HG02852 (cell line): Measurements from ENCODE around the gene RPS8.
A peak's percentile ranks its signal among the peaks of the same experiment; 100 is the strongest.
"Not testable (repeated sequence)": the region's sequence is repeated elsewhere in the genome, so short reads cannot be mapped to it uniquely, and the experiment has no call there.

Experiments used
- ATAC-seq: cut with Tn5 transposase; IDR thresholded peaks from one replicate; pipeline ENCODE4 v1.9.1; 2021; ENCODE audit warnings: mild to moderate bottlenecking, moderate library complexity; ENCODE audit not compliant: unreplicated experiment

The RPS8 gene

DNA sequence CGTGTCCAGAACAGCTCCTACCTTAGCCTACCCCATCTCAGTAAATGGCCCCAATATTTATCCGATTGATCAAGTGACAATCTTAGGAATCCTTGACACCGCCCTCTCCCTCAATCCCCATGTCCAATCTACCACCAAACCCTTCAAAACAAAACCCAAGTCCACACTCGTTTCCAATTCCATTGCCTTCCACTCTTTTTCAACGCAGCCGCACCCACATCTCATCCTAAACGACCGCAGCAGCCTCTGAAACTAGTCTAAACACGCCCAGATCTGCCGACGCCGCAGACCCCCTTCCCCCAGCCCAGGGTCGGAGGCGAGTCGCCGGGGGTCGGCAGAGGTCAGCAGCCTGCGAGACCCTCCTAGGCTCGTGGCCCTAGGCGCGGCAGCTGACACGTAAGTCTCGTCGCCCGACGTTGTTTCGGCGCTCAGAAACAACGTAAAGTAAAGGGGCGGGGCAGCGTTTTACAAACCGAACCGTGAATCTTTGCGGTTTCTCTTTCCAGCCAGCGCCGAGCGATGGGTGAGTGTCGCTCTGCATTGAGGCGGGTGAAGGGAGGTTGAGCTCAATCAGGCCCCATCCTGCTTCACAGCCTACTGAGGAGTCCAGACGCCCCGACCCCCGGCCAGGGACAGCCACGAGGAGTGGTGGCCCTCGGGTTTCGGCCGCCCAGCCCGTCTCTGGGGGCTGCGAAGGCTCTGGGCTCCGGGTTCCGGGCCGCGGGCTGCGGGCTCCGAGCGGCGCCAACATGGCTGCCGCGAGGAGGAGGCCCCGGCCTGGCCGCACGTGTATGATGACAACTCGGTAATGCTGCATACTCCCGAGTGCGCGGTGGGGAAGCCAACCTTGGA lies at the start of gene RPS8:
TSS of gene RPS8 (plus strand) at position 463 of the 852 bp plus-strand sequence. CDS start at position 520, 57 bp downstream.
- peak; percentile 75 for ATAC-seq

DNA sequence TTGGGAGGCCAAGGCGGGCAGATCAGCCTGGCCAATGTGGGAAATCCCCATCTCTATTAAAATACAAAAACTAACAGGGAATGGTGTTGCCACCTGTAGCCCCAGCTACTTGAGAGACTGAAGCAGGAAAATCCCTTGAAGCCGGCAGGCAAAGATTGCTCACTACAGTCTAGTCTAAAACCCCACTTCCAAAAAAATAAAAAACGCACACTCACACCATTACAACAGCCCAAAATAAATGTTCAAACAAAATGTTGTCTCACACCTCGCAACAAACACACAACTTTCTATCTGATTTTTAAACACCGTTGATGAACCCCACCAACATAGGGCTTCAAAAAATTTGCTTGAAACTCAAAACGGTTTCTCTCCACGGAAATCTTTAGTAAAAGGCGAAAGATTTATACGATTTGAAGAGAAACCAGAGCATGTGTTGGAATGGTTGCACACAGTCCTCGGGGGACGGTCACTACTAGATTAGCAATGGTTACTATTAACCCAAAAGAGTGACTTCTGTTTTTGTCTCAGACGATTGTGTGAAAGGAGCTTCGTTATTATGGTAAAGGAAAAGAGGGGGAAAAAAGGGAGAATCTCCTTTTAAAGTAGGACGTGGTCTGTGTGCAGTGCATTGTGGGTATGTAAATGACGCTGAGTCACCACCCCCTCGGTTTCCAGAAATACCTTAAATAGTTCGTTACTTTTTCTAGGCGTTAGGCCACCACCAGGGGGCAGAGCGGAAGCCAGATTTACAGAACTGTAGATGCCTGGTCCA lies 44.4 kb upstream of the RPS8 start, which contains the start of gene RNU5D-1:
TSS of gene RNU5D-1 (minus strand) at position 430 of the 772 bp plus-strand sequence.
- ATAC-seq = peak; percentile 67

DNA sequence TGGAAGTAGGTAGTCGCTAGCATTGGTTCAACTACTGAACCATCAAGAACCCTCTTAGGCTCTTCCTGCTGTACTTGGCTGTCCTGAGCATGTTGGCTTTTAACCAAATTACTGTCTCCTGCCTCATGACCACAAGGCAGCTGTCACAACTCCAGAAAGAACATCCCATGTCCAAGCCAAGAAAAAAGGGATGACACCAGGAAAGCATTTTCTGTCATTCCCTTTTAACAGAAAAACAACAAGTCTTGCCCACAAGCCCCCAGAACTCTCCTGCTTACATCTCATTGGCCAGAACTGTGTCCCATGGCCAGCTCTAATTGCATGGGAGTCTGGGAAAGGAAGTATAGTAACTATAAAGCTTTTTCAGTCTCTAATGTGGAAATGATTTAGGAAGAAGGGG lies 42.0 kb upstream of the RPS8 start:
- ATAC-seq = no peak

DNA sequence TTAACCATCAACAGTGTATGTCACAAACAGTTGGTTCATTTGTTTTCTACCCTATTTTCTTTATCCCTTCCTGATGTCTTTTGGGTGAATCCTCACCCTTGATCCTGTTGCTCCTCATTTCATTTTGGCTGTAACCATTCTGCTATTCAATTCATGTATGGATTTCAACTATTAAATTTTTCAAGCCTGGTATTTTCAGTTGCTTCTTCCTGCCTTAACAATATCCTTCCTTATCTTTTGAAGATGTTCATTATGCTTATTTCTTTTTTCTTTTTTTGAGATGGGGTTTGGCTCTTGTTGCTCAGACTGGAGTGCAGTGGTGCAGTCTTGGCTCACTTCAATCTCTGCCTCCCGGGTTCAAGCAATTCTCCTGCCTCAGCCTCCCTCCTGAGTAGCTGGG lies 41.6 kb upstream of the RPS8 start:
- no peak for ATAC-seq

DNA sequence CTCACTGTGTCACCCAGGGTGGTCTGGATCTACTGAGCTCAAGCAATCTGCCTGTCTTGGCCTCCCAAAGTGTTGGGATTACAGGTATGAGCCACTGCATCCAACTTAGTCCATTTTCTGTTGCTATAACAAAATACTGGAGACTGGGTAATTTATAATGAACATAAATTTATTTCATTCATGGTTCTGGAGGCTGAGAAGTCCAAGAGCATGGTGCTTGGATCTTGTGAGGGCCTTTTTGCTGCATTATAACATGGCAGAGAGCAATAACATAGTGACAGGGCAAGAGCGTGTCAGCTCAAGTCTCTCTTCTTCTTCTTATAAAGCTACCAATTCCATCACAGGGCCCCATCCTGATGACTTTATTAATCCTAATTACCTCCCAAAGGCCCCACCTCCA lies 39.3 kb upstream of the RPS8 start:
- ATAC-seq = no peak

DNA sequence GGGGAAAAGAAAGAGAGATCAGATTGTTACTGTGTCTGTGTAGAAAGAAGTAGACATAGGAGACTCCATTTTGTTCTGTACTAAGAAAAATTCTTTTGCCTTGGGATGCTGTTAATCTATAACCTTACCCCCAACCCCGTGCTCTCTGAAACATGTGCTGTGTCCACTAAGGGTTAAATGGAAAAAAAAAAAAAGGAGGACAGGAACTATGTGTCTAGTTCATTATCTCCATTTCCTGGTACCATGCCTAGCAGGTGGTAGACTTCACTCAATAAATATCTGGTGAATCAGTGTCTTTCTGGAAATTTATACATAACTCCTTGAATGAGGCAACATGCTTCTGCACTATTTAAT lies 36.4 kb upstream of the RPS8 start:
- ATAC-seq = not testable (repeated sequence)

DNA sequence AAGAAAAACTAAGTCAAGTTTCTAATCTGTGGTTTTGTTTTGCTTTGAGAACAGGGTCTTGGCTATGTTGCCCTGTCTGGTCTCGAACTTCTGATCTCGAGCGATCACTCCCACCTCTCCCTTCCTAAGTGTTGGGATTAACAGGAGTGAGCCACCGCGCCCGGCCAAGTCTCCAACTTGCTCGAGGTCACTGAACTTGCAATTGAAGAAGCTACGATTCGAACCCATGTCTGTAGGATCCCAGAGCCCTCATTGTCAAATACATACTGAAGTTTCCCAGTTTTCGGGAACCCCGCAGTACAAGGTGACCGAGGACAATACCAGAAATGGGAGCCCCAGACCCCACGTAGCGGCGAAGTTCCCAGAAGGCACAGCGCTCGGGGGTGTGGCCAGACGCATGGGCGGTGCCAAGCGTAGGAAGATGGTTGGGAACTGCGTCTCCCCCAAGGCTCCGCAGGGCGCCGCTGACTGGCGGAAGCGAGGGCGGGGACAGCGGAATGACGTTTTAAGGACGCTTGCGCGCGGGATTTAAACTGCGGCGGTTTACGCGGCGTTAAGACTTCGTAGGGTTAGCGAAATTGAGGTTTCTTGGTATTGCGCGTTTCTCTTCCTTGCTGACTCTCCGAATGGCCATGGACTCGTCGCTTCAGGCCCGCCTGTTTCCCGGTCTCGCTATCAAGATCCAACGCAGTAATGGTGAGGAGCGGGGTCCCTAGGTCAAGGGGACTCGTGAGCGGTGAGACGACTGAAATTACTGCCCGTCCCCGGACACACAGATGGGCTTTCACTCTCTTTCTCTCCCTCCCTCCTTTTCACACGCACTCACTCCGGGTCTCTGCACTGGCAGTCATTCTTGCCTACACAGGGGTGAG lies 35.8 kb upstream of the RPS8 start, which contains the start of gene KIF2C:
TSS of gene KIF2C (plus strand) at position 531 of the 872 bp plus-strand sequence. CDS start at position 627, 96 bp downstream.
- ATAC-seq = peak; percentile 96

DNA sequence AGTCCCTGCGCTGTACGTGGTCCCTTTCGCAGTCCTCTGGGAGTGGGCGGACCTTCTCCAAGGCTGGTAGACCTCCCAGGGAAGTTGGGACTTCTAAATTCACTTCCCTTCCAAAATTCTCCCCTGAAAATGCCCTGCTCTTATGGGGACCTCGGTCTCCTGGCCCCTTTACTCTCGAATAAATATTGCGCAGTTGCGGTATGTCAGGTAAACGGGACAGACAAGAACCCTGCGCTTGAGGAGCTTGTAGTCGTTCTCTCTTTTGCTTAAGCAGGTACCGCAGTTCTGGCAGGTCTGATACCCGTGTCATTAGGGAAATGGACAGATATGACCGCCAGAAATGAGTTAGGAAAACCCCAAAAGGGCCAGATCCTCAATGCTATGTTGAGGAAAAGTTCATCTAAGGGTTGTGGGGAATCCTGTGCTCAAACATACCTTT lies 35.1 kb upstream of the RPS8 start:
- no peak for ATAC-seq

DNA sequence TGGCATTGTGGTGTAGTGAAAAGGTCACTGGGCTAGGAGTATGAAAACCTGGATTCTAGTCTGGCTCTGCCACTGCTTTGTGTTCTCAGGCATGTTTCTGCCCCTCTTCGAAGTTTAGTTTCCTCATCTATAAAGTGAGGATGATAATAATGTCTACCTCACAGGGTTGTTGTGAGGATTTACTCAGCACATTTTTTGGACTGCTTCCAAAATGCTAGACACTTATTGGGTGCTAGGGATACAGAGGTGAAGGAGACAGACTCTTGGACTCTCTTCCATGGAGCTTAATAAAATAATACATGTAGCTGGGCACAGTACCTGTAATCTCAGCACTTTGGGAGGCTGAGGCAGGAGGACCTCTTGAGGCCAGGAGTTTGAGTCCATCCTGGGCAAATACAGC lies 32.1 kb upstream of the RPS8 start:
- no peak for ATAC-seq

DNA sequence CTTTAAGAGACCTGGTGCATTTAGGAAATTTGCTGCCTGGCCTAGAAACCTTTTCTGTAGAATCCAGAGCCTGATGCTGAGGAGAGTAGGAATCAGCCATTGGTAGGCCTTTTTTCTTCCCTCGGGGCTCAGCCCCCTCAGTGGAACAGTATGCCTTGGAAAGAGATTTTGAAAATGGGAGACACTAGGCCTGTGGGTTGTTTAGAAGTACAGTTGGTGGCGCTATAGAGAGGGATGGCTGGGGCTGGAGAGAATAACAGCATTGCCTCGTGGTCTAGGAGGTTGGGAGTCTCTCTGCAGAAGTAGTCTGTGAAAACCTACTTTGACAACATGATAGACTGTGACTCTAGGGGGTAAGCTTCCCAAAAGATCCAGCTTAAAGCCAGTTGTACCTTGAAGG lies 27.5 kb upstream of the RPS8 start:
- no peak for ATAC-seq

DNA sequence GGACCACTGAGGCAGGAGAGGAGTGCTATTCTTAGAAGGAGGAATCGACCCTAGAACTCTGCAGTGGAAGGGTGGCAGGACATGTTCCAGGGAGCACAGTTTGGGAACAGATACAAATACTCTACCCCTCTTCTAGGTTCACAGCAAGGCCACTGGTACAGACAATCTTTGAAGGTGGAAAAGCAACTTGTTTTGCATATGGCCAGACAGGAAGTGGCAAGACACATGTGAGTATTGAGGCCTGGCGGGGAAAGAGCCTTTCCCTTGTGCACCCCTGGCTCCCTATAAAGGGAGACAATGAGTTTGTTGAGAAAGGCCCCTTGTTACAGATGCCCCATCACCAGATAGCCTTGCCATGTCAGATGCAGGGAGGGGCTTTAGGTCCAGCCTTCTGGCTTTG lies 17.9 kb upstream of the RPS8 start:
- peak; percentile 64 for ATAC-seq

DNA sequence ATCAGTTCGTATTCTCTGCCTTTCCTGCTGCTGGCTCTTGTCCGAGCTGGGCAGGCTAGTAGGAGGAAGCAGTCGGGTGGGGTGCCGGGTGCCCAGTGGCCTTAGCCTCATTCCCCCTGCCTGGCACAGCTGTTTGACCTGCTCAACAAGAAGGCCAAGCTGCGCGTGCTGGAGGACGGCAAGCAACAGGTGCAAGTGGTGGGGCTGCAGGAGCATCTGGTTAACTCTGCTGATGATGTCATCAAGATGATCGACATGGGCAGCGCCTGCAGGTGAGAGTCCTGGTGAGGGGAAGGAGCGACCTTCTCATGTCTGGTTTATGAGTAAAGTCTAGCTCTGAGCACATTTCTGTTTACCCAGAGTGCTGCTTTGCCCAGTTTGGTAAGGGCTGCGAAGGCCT lies 16.3 kb upstream of the RPS8 start:
- no peak for ATAC-seq

DNA sequence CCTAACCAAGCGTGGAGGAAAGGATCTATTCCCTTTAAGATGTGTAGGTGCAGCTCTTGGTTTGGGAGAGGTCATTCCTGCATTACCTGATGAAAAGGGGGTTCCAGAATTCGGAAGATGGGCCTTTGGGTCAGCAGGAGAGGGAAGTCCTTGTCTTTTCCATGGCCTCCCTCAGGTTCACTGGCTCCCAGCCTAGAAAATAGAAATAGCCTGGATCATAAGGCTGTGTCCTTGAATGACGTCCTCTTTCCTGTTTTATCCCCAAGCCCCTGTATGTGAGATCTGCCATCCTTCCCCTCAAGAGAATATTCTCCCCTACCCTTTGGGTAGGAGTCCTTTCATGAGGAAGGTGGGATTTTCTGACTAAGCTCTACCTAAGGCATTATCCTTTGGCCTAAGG lies 14.5 kb upstream of the RPS8 start:
- ATAC-seq = no peak

DNA sequence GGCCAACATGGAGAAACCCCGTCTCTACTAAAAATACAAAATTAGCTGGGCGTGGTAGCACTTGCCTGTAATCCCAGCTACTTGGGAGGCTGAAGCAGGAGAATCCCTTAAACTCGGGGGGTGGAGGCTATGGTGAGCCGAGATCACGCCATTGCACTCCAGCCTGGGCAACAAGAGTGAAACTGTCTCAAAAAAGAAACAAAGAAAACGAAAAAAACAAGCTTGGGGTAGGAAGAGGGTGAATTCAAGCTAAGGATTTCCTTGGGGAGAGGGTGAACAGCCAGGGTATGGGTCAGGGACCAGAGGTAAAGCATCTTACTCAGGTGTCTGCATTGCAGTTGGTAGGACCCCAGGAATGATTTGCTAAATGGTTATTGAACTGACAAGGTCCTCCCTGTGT lies 8.9 kb upstream of the RPS8 start:
- ATAC-seq = not testable (repeated sequence)

DNA sequence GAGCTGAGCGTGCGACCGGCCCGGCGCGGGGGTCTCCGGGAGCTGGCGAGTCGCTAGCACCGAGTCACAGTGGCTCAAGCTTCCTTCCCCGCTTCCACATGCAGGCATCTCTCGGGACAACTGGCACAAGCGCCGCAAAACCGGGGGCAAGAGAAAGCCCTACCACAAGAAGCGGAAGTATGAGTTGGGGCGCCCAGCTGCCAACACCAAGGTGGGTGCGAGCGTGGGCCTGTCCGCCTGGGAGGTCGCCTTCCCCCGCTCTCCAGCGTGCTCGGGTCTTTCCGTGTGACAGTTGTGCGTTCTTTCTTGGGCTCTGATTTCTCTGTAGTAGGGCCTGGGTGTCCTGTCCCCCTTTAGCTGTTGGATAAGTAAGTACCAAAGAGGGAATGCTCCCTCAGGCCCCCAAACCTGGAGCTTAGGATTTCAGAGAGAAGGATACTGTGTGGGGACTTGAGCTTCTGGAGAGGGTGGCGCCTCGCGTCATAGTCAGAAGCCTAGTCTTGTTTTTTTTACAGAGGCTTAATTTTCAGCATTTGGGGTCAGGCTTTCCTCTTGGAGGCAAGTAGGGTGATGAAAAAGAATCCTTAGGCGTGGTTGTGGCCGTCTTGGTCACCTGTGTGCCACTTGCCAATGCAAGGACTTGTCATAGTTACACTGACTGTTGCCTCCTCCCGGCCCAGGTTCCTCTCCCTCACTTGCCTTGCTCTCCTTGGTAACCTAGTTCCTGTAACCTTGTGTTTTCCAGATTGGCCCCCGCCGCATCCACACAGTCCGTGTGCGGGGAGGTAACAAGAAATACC lies 790 bp downstream of the RPS8 start:
- peak; percentile 21 for ATAC-seq

DNA sequence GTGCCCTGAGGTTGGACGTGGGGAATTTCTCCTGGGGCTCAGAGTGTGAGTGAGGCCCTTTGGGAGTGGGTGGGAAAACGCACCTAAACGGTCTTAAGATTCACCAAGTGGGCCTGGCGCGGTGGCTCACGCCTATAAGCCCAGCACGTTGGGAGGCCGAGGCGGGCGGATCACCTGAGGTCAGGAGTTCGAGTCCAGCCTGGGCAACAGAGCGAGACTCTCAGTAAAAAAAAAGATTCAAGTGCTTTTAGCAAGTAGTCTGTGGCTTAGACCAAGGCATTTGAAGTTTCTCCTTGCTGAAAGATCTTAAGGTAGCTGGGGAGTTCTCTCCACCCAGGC lies 1.4 kb downstream of the RPS8 start:
- ATAC-seq = no peak

DNA sequence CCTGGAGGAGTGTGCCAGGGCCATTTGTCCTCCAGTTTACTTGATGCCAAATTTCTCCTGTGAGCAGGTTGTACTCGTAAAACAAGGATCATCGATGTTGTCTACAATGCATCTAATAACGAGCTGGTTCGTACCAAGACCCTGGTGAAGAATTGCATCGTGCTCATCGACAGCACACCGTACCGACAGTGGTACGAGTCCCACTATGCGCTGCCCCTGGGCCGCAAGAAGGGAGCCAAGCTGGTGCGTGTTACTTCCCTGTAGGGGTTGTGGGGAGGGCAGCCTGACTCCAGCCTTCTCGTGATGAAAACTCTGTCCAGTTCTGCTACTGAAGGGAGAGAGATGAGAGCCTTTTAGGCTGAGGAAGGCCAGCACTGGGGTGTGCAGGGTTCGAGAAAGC lies 2.2 kb downstream of the RPS8 start:
- no peak for ATAC-seq

DNA sequence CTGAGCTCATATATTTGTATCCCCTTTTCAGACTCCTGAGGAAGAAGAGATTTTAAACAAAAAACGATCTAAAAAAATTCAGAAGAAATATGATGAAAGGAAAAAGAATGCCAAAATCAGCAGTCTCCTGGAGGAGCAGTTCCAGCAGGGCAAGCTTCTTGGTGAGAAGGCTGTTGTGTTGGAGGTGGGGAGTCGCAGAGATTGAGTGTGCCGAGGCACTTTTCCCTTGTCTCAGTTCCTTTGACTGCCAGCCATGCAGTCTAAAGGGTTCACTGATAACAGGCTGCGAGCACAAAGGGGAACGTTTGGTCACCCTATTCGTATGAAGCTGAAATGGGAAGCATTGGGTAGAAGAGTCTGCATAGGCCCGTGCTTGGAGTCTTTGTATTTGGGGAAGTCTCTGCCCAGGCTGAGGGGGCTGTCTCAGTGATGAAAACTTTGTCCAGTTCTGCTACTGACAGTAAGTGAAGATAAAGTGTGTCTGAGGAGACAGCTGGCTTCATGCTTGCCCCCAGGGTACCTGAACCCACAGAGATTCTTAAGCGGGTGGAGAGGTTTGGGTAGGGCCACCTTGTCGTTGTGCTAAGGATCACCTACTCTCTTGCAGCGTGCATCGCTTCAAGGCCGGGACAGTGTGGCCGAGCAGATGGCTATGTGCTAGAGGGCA lies 2.8 kb downstream of the RPS8 start:
- ATAC-seq = no peak

DNA sequence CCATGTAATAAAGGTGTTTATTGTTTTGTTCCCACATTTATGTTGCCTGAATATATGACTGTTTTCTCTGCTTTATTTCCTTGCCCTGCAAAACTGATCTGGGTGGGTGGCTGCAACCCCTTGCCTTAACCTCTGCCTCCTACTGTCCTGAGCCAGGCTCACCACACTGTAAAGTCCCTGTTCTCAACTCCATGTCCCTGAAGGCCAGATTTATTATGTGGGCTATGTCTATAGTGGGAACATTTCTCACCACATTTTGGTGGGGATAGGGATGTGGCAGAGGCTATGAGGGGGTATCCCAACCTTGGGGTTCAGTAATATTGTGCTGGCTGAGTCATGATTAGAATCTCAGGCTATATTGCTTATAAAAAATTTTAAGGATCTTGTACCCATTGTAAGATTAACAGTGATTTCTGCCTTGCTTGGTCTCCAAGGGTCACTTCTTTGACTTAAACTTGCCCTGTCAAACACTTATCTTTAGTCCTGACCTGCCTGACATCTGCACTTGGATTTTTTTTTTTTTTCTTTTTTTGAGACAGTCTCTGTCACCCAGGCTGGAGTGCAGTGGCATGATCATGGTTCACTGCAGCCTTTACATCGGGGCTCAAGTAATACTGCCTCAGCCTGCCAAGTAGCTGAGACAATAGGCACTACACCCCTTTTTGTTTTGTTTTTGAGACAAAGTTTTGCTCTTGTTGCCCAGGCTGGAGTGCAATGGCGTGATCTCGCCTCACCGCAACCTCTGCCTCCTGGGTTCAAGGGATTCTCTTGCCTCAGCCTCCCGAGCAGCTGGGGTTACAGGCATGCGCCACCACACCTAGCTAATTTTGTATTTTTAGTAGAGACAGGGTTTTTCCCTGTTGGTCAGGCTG lies 3.6 kb downstream of the RPS8 start:
- ATAC-seq = no peak
